Stimulated activated CD8-positive, alpha-beta memory T cell treated with anti-CD3 and anti-CD28 coated beads, Interleukin-12 subunit alpha, Interleukin-12 subunit beta, amount 100 ng/mL, for 4 hours (primary cell): ENCODE measurements around the gene ANO2.
"Not testable (repeated sequence)": the region's sequence is repeated elsewhere in the genome, so short reads cannot be mapped to it uniquely, and the experiment has no call there.

Experiments used
- DNase-seq: peaks from one replicate; pipeline ENCODE4 v3.0.0-alpha.2; 2020; ENCODE audit warnings: low read depth

The ANO2 gene

GRCh38 chr12:5887819-5888218 lies 57.2 kb downstream of the ANO2 start:
- not testable (repeated sequence) for DNase-seq

DNA sequence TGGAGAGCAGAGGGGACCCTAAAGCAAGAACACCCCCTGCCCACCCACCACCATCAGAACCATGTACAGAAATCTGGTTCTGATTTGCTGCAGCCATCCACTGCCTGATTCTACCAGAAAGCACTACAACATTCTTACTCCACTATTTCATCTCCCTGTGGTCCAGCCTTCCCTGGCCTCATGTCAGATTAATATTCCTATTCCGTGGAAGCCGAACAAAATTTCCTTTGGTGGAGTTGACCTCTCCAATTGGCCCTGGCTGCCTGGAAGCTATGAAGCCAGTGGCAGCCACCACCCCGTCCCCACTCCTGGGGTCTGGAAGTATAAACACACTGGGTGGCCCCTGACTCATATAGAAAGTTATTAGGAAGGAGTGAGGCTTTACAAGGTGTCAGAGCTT lies 60.2 kb downstream of the ANO2 start:
- DNase-seq = no peak

DNA sequence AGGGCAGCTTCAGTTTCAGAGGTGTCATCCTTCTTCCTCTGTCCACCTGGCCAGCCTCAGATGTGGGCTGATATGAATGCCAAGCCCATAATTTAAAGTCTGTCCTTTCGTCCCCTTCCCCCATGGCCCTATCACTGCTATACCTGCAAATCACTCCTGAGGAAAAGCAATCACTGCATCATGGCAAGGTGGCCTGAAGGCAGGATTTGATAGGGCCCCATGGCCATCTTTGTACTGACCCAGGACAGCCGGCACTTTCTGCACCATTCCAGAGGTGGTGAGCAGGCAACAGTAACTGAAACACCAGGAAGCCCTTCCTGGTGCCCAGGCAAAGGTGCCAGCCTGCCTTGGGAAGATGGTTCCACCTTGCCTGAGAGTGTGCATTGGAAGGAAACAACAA lies 60.8 kb downstream of the ANO2 start:
- DNase-seq = no peak

DNA sequence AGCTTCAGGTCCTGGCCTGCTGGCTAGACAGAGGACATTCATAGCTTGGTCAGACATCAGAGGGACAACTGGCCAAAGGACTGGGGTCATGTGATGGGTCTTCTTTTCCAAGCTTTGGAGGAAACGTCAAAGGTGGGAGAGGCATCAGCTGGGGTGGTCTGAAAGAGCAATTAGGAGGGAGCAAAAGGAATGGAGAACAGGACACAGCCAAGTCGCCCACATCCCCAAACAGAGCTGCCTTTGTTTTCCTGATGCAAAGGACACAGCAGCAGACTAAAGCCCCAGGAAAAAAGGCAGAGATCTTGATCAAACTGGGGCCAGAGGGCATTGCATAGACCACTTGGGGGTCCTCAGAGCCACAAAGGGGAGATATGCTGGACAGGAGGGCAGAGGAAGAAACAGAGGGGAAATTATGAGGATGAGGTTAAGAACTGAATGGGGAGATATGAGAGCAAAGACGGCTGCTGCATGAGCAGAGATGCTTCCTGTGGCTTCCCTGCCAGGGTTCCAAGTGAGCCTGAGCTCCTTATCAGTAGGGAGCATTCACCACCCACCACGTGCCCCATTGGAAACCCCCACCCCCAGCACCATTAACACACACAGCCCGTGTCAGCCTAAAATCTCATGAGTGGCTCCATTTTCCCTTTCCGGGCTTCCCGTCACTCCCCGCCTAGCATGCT lies 62.4 kb downstream of the ANO2 start:
- DNase-seq = no peak

DNA sequence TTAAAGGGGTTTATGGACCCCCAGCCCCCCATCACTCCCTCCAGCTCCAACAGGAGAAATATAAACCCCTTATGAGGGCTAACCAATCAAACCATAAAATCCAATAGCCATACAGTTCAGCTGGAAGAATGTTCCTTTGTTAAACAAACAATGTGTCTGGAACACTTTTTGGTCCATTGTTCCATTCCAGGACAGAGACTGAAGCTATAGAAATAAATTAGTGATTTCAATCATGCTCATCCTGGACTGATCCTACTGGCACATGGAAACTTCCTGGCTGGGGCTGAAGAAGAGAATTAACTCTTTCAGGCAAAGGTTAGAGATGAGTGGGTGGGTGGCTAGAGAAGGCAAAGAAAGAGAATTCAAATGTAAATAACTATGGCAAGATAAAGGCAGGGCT lies 63.4 kb downstream of the ANO2 start:
- no peak for DNase-seq

DNA sequence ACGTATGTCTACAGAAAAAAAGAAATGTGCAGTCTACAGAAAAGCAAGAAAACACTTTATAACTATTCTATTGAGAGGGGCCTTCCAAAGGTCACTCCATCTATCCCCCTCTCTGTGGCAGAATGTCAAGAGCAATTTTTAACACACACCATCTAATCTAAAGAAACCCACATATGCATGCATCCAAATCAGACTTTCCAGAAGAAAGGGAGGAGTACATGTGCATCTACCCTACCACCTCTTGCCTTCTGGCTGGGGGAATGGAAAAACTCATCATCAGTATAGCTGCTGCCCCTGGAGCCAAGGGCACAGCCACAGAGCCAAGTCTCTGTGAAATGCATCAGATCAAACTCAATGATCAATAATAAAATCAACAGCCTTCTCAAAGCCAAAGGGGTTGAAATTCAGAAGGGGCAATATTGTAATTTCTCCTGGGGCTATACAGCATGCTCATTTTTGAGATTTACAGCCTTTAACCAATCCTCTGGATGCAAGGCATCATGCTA lies 63.9 kb downstream of the ANO2 start:
- DNase-seq = no peak

DNA sequence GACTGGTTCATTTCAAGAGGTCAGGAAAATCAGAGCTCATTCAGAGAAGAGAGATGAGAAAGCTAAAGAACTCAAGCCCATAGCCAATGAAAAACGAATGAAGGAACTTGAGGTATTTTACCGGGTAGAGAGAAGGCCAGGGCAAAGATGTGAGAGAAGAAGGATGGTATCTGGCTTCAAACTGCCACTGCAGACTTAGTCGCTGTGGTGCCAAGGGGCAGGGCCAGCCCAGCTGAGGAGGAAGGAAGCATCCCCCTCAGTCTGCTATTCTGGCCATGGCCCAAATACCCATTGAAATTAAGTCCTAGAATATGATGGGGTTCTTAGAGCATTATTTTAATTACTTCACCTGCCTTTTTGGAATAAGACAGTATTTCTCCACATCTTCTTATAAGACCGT lies 69.2 kb downstream of the ANO2 start:
- DNase-seq = no peak

- DNase-seq = no peak
These were observed 70.5 kb downstream of the ANO2 start for GRCh38 chr12:5874514-5874913.

GRCh38 chr12:5873281-5873919 lies 71.7 kb downstream of the ANO2 start:
- no peak for DNase-seq

GRCh38 chr12:5872745-5873144 lies 72.3 kb downstream of the ANO2 start:
- DNase-seq = no peak

GRCh38 chr12:5871741-5872140 lies 73.3 kb downstream of the ANO2 start:
- DNase-seq = no peak

DNA sequence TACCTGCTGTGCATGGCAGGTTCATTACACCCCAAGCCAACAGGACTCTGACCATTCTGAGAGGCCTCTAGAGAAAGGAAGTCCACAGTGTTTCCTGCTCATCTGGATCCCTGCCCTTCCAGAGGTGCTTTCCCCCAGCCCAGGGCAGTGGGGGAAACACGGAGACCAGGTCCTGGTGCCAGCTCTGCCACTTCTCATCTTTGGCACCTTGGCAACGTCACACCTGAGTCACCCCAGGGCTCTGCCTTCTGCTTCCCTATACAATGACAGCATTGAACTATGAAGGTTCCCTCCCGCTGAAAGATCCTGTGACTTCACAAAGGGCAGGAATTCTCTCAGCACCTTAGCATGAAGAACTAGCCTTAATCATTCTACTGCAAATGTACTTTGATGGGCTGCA lies 74.9 kb downstream of the ANO2 start:
- no peak for DNase-seq

- DNase-seq = no peak
These were observed 76.3 kb downstream of the ANO2 start for GRCh38 chr12:5868625-5869295.

GRCh38 chr12:5865397-5865796 lies 79.7 kb downstream of the ANO2 start:
- DNase-seq = no peak

DNA sequence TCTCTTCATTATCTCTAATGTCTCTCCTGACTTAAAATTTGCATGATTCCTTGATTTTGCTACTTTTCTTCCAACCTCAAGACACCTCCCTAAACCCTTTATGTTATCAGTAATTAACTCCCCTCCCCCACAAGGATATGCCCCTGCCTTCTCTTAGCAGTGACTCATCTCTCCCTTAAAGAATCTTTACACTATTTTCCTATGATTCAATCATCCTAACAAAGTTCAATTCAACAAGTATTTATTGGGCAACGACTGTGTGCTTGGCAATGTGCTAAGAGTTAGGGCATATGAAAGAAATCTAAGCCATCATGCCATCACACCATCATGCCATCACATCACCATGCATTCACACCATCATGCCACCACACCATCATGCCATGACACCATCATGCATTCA lies 80.1 kb downstream of the ANO2 start:
- no peak for DNase-seq

DNA sequence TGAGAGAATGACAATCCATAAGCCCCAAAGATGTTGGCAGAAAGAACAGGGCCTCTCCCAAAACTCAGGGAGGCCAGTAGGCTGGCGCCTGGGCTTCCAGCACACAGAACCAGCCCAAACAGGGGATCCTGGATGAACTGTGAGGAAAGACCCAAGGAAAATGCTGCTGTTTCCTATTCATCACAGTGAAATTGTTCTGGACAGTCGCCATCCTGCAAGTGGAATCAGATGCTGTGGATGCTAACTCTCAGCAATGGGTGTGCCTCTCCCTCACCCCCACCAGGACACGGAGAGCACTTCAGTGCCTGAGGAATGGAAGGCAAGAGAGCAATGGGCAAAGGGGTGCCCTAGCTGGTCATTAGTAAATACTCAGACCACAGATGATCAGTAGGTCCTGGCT lies 80.8 kb downstream of the ANO2 start:
- DNase-seq = no peak

DNA sequence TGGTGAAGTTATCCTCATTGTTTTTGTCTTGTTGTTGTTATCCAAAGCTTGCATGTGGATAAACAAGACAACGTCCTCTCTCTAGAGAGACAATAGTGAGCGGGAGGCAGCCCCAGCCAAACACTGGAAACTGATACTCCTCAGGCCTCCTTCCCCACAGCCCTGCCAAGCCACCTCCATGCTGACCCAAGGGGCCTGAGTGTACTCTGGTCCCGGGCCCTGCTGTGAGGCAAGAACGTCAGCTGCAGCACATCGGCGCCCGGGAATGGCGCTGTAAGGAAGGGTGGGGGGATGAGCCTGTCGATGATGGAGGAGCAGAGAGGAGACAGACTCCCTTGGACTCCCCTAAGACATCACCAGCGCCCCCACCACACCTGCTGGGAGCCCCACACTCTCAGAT lies 83.6 kb downstream of the ANO2 start:
- DNase-seq = no peak

DNA sequence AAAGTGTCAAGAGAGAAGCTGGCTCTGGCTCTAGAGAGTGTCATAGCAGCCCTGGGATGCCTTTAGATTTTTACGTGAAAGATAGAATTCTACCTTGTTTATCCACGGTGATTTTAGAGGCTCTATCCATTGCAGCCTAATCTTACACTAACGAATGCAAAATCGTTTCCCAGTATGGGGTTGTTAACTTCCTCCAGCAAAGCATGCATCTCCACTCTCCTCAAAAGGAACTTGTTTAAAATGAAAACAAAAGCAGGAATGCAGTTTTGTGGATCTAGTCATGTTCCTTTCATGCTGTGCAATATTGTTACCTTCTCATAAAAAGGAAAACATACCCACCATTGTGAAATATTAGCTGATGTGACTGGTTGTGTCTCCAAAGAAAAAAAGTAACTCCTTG lies 88.4 kb downstream of the ANO2 start:
- no peak for DNase-seq

DNA sequence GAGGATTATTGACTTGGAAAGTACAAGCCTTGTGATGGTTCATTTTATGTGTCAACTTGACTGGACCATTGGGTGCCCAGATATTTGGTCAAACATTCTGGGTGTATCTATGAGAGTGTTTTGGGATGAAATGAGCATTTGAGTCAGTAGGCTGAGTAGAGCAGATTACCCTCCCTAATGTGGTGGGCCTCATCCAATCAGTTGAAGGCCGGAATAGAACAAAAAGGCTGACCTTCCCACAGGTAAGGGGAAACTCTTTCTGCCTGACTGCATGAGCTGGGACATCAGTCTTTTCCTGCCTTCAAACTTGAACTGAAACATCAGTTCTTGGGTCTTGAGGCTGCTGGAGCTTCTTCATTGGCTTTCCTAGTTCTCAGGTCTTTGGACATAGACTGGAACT lies 98.1 kb downstream of the ANO2 start:
- DNase-seq = no peak

GRCh38 chr12:5840944-5841343 lies 104.1 kb downstream of the ANO2 start:
- no peak for DNase-seq

DNA sequence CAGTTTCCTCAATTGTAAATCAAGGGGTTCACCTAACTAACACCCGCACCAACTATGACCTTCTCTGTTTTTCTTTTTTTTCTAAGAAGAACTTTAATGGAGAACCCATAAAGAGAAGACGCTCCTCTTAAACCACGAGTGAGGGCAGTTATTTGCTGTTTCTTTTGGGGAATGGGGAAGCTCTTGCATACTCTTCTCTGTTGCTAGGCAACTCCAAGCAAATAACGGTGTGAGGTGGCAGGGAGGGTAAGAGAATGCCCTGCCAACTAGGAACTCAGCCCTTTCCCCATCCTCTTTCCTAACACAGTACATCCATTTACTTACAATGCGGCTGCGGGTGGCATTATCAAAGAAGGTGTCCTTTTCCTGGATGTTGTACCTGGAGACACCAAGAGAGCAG lies 114.9 kb downstream of the ANO2 start:
- no peak for DNase-seq

DNA sequence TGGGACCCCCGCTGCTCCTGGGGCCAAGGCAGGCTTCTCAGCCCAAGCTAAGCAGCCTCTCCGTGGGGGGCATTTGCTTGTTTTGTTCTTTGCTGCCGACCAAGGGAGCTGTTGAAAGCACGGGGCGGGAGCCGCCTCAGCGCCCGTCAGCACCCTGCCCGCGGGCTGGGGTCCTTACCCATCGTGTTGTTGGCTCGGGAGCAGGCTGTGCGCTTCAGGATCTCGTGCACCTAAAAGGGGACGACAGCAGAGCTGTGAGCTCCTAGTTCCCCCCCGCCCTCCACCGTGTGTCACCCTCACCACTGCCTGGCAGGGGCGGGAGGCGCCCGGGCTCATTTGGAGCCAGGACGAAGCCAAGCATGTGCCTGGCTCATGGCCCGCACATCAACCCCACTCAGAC lies 117.5 kb downstream of the ANO2 start:
- no peak for DNase-seq

DNA sequence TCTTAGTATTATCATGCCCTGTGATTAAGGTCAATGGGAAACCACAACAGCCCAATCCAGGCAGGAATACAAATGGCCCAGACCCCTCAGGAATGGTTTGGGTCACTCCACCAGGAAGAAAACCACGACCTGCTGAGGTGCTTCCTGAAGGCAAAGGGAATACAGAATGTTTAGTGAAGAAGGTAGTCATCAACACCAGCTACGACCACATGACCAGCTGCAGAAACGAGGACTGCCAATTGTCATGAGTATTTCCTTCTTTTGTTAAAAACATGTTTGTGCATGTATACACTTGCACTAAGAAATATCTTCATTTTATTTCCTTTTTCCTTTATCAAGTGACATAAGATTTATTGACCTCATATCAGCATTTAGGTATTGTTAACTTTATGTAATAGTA lies 119.3 kb downstream of the ANO2 start:
- not testable (repeated sequence) for DNase-seq
